Epidermal melanocyte (primary cell): ENCODE measurements around the gene PTCSC3.

Experiments
- DNase-seq: peaks from one replicate; pipeline ENCODE4 v3.0.0; 2011; ENCODE audit warnings: low spot score; ENCODE audit not compliant: insufficient read length

The PTCSC3 gene

GRCh38 chr14:36086629-36087395 lies 89.7 kb downstream of the PTCSC3 start:
- DNase-seq = no peak

- no peak for DNase-seq
Measured at GRCh38 chr14:36085861-36086260, 90.7 kb downstream of the PTCSC3 start.
